ENCODE measurements around the gene SLC50A1. TPM values are rescaled to one million over a fixed set of nuclear protein-coding genes. Genes with fewer than 3 reads are reported as not detected.

SLC50A1 gene
- total RNA-seq, 1 donor from 2014 or later = 77.3 TPM

DNA sequence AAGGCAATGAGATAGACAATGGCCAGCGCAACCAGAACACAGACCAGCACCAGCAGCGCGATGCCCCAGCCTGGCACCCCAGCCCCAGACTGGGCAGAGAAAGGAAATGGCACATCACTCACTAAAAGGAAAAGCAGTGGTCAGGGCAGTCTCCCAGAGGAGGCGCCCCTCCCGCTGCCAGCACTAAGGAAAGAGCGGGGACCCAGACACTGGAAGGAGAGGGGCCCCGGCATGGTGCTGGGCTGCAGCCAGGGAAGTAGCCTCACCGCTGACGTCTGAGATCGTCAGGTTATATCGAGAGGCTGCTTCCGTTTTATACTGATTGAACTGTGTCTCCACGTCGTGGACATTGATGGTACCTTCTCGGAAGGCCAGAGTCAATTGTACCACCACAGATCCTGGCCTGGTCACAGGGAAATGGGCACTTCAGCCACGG lies 51.8 kb downstream of the SLC50A1 start:
- peaks cover 34% of the 10 kb centered on the region for H3K4me1 Mint-ChIP-seq
- no peak overlapping the region for H3K27ac Mint-ChIP-seq
- intact Hi-C loops (cut with micrococcal nuclease) = no loop called here
- H3K27me3 Mint-ChIP-seq = no peaks in the 10 kb centered on the region
- TF ChIP-seq, protein P1, sequence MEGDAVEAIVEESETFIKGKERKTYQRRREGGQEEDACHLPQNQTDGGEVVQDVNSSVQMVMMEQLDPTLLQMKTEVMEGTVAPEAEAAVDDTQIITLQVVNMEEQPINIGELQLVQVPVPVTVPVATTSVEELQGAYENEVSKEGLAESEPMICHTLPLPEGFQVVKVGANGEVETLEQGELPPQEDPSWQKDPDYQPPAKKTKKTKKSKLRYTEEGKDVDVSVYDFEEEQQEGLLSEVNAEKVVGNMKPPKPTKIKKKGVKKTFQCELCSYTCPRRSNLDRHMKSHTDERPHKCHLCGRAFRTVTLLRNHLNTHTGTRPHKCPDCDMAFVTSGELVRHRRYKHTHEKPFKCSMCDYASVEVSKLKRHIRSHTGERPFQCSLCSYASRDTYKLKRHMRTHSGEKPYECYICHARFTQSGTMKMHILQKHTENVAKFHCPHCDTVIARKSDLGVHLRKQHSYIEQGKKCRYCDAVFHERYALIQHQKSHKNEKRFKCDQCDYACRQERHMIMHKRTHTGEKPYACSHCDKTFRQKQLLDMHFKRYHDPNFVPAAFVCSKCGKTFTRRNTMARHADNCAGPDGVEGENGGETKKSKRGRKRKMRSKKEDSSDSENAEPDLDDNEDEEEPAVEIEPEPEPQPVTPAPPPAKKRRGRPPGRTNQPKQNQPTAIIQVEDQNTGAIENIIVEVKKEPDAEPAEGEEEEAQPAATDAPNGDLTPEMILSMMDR (IDR thresholded peaks at IDR 0.05) = no peak
- CTCF ChIA-PET = no interaction called here
- DNase-seq = no peak
- H3K36me3 Mint-ChIP-seq (ENCODE audit: low read depth) = no peaks in the 10 kb centered on the region
- no peak overlapping the region for H3K4me3 Mint-ChIP-seq
- ATAC-seq (ENCODE audit: low read depth) = no peak
- POLR2A ChIA-PET = no interaction called here
- no peaks in the 10 kb centered on the region for H3K9me3 Mint-ChIP-seq

DNA sequence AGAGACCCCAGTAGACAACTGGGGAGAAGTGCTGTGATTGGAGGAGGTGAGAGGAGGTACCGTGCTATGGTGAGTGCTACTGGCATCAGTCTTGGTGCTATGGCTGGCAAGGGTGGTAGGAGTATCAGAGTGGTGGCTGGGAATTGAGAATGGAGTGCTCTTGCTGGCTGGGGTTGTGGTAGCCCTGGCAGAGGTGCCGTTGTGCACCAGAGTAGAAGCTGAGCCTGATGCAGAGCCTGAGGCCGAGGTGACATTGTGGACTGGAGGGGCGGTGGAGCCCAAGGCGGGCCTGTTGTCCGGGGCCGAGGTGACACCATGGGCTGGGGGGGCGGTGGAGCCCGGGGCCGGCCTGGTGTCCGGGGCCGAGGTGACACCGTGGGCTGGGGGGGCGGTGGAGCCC lies 52.6 kb downstream of the SLC50A1 start:
- Mint-ChIP-seq H3K9me3 (no peaks in the 10 kb centered on the region), H3K4me1 (peaks cover 39% of the 10 kb centered on the region), H3K27me3 (no peaks in the 10 kb centered on the region), H3K4me3 (no peak overlapping the region), H3K36me3 (ENCODE audit: low read depth) (no peaks in the 10 kb centered on the region), H3K27ac (no peak overlapping the region)
- ChIA-PET POLR2A (no interaction called here), CTCF (no interaction called here)
- intact Hi-C loops (cut with micrococcal nuclease) = no loop called here
- TF ChIP-seq, protein P1 (IDR thresholded peaks at IDR 0.05) = no peak
- ATAC-seq (ENCODE audit: low read depth) = no peak
- DNase-seq = no peak

Other genes with a start within 250 kb of the SLC50A1 start
- gene PMVK, start 199.1 kb upstream of the SLC50A1 start, total RNA-seq = 24.6 and 26.3 TPM in 2 replicates
- 42.4 and 43.2 TPM in 2 replicates for gene PBXIP1, start 179.8 kb upstream of the SLC50A1 start, total RNA-seq
- gene PYGO2, start 174.1 kb upstream of the SLC50A1 start, total RNA-seq = 33.1 and 38.1 TPM in 2 replicates
- 59.3 and 60.9 TPM in 2 replicates for gene SHC1, start 165.1 kb upstream of the SLC50A1 start, total RNA-seq
- 25.3 and 26.6 TPM in 2 replicates for gene CKS1B, start 161.2 kb upstream of the SLC50A1 start, total RNA-seq
- 64.1 and 69.0 TPM in 2 replicates for gene FLAD1, start 152.5 kb upstream of the SLC50A1 start, total RNA-seq
- 1.8 and 2.4 TPM in 2 replicates for gene LENEP, start 142.3 kb upstream of the SLC50A1 start, total RNA-seq
- 56.2 and 56.6 TPM in 2 replicates for gene ZBTB7B, start 133.1 kb upstream of the SLC50A1 start, total RNA-seq
- 1.0 TPM in 1 of 2 replicates, not detected in the other for gene DCST2, start 102.1 kb upstream of the SLC50A1 start, total RNA-seq
- not detected in 2 replicates for gene DCST1, start 102.0 kb upstream of the SLC50A1 start, total RNA-seq
- gene ADAM15, start 84.5 kb upstream of the SLC50A1 start, total RNA-seq = 11.3 and 13.7 TPM in 2 replicates
- 7.8 and 9.5 TPM in 2 replicates for gene EFNA4, start 72.1 kb upstream of the SLC50A1 start, total RNA-seq
- 1.2 and 1.7 TPM in 2 replicates for gene EFNA3, start 57.0 kb upstream of the SLC50A1 start, total RNA-seq
- 0.29 TPM in 1 of 2 replicates, not detected in the other for gene EFNA1, start 8.0 kb upstream of the SLC50A1 start, total RNA-seq
- gene DPM3, start 4.7 kb downstream of the SLC50A1 start, total RNA-seq = 33.2 and 36.8 TPM in 2 replicates
- gene KRTCAP2, start 37.5 kb downstream of the SLC50A1 start, total RNA-seq = 128 and 132 TPM in 2 replicates
- gene TRIM46, start 38.0 kb downstream of the SLC50A1 start, total RNA-seq = 1.2 and 1.9 TPM in 2 replicates
- gene THBS3, start 72.0 kb downstream of the SLC50A1 start, total RNA-seq = 9.7 and 15.3 TPM in 2 replicates
- 36.7 and 38.2 TPM in 2 replicates for gene MTX1, start 72.8 kb downstream of the SLC50A1 start, total RNA-seq
- gene ENTREP3, start 119.6 kb downstream of the SLC50A1 start, total RNA-seq = 13.7 and 14.8 TPM in 2 replicates
- 71.8 and 78.6 TPM in 2 replicates for gene SCAMP3, start 126.5 kb downstream of the SLC50A1 start, total RNA-seq
- gene CLK2, start 137.7 kb downstream of the SLC50A1 start, total RNA-seq = 109 and 112 TPM in 2 replicates
- gene HCN3, start 141.6 kb downstream of the SLC50A1 start, total RNA-seq = 2.7 TPM in 2 replicates
- 0.18 TPM in 1 of 2 replicates, not detected in the other for gene PKLR, start 165.6 kb downstream of the SLC50A1 start, total RNA-seq
- gene FDPS, start 173.0 kb downstream of the SLC50A1 start, total RNA-seq = 241 and 242 TPM in 2 replicates
- gene RUSC1, start 185.0 kb downstream of the SLC50A1 start, total RNA-seq = 15.0 TPM in 2 replicates

Data from activated B cell treated with CpG ODN at 0.5 μM for 24 hours (primary cell).